GM18526 (cell line): Measurements from ENCODE around the gene PSMD4.

ENCODE experiments used
- POLR2A ChIP-seq: IDR thresholded peaks from 3 replicates; pipeline ENCODE4 v1.6.1; 2011; ENCODE audit not compliant: insufficient read length; ENCODE audit errors: extremely low read depth

PSMD4 gene

GRCh38 chr1:151313501-151313900, 59.0 kb downstream of the PSMD4 start:
- no peak for TF ChIP-seq POLR2A

- TF ChIP-seq POLR2A, result no peak
Measured at GRCh38 chr1:151314137-151314875, 59.8 kb downstream of the PSMD4 start.

- TF ChIP-seq POLR2A, result no peak
Measured at GRCh38 chr1:151315565-151316235, 61.2 kb downstream of the PSMD4 start.
